ENCODE results near the gene PET100. TPM values are rescaled to one million over a fixed set of nuclear protein-coding genes. Genes with fewer than 3 reads are reported as not detected.

Gene PET100
- polyA plus RNA-seq, 2 of the 4 experiments (the other 2 are of a cell fraction): 48.6 to 99.3 TPM

- no peak for TF ChIP-seq HOXB13 (CRISPR knock-in tag; IDR thresholded peaks at IDR 0.05; ENCODE audit: low read depth)
- no peak for TF ChIP-seq ZSCAN20 (CRISPR knock-in tag; IDR thresholded peaks at IDR 0.05)
- no peak for TF ChIP-seq EHMT2 (IDR thresholded peaks at IDR 0.05; ENCODE audit: low read depth)
- TF ChIP-seq MAFK (IDR thresholded peaks at IDR 0.05; ENCODE audit: partially characterized antibody): no peak
These were observed 28.7 kb downstream of the PET100 start (continued) for GRCh38 chr19:7658219-7658686.

DNA sequence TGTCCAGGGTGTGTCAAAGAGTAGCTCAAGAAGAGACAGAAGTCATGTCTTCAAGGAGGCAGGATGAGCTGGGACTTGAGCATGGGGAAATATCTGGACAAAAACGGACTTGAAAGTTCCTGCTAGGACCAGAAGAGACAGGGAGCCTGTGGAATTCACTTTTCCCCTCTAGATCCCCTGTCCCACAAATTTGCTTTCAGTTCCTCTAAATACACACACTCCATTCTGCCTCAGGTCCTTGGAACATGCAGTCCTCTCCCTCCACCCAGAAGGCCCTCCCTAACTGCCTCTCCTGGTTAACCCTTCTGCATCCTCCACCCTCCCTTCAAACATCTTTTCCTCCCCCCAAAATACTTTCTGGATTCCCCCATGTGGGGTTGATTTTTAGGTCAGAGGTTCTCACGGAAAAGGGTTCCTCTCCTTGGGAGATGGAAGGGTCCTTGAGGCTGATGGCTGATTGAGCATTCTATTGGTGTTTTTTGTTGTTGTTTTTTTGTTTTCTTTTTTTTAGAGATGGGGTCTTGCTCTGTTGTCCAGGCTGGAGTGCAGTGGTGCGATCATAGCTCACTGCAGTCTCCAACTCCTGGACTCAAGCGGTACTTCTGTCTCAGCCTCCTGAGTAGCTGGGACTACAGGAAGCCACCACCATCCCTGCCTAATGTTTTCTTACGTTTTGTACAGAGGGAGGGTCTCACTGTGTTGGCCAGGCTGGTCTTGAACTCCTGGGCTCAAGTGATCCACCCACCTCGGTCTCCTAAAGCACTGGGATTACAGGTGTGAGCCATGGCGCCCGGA, 32.3 kb downstream of the PET100 start:
- WGBS (ENCODE audit: missing lambda C conversion rate): 62% methylated on average over 8 of the region's 8 CpGs
- no peak for TF ChIP-seq NR3C1 (IDR thresholded peaks at IDR 0.05)
- TF ChIP-seq SREBF2 (IDR thresholded peaks at IDR 0.05): no peak
- TF ChIP-seq BHLHE40 (IDR thresholded peaks at IDR 0.05; ENCODE audit: low read depth, low read length): no peak
- no peak for TF ChIP-seq ZNF302 (CRISPR knock-in tag; IDR thresholded peaks at IDR 0.05)
- TF ChIP-seq POLR2A (IDR thresholded peaks at IDR 0.05; ENCODE audit: low read length): no peak
- TF ChIP-seq HES2 (IDR thresholded peaks at IDR 0.05): no peak
- TF ChIP-seq JUN (IDR thresholded peaks at IDR 0.05): no peak
- no peak for TF ChIP-seq CBX8 (IDR thresholded peaks at IDR 0.05)
- TF ChIP-seq HOXB5 (CRISPR knock-in tag; IDR thresholded peaks at IDR 0.05): no peak
- no peak for TF ChIP-seq MAZ (IDR thresholded peaks at IDR 0.05; ENCODE audit: borderline replicate concordance, low read depth, low read length)
- no peak for TF ChIP-seq HDAC2 (IDR thresholded peaks at IDR 0.05)
- TF ChIP-seq HOXA7 (CRISPR knock-in tag; IDR thresholded peaks at IDR 0.05): no peak
- ChIA-PET CTCF (interaction anchor here (0.8 to 3.8 kb wide), 4 partner anchors 10 to 139 kb away, joined by 3 to 18 read pairs (median 10); partner anchors contain the start of gene TRAPPC5), POLR2A (no interaction called here)
- ATAC-seq: no peak
- H3K4me2 ChIP-seq: no peak overlapping the region
- FAIRE-seq: no peak
- no peaks in the 10 kb centered on the region for H3K9me3 ChIP-seq
- no peak overlapping the region for H3K27ac ChIP-seq
- no peak for DNase-seq (ENCODE audit: low read depth in 1 of 2, low spot score in 1 of 2)
- H3K4me3 ChIP-seq: no peak overlapping the region
- no peaks in the 10 kb centered on the region for H3K4me1 ChIP-seq

- TF ChIP-seq MYC (IDR thresholded peaks at IDR 0.05; ENCODE audit: borderline replicate concordance, low read length) (no peak), SREBF2 (IDR thresholded peaks at IDR 0.05) (no peak), MAFK (IDR thresholded peaks at IDR 0.05; ENCODE audit: partially characterized antibody) (no peak)
- TF ChIP-seq, protein P1, sequence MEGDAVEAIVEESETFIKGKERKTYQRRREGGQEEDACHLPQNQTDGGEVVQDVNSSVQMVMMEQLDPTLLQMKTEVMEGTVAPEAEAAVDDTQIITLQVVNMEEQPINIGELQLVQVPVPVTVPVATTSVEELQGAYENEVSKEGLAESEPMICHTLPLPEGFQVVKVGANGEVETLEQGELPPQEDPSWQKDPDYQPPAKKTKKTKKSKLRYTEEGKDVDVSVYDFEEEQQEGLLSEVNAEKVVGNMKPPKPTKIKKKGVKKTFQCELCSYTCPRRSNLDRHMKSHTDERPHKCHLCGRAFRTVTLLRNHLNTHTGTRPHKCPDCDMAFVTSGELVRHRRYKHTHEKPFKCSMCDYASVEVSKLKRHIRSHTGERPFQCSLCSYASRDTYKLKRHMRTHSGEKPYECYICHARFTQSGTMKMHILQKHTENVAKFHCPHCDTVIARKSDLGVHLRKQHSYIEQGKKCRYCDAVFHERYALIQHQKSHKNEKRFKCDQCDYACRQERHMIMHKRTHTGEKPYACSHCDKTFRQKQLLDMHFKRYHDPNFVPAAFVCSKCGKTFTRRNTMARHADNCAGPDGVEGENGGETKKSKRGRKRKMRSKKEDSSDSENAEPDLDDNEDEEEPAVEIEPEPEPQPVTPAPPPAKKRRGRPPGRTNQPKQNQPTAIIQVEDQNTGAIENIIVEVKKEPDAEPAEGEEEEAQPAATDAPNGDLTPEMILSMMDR (IDR thresholded peaks at IDR 0.05): no peak
- FAIRE-seq: no peak
- Histone ChIP-seq H3K4me2 (no peak overlapping the region), H3K9me3 (no peaks in the 10 kb centered on the region), H3K27ac (no peak overlapping the region), H3K4me1 (no peaks in the 10 kb centered on the region), H3K4me3 (no peak overlapping the region)
- POLR2A ChIA-PET: no interaction called here
- no peak for DNase-seq (ENCODE audit: low read depth in 1 of 2, low spot score in 1 of 2)
- CTCF ChIA-PET: interaction anchor here (0.6 to 3.8 kb wide), 4 partner anchors 10 to 206 kb away, joined by 3 to 18 read pairs (median 4); partner anchors contain the start of gene TRAPPC5
- 47% methylated on average over 14 of the region's 14 CpGs for WGBS (ENCODE audit: missing lambda C conversion rate)
- ATAC-seq: no peak
These were observed 33.1 kb downstream of the PET100 start for GRCh38 chr19:7662657-7663056.

DNA sequence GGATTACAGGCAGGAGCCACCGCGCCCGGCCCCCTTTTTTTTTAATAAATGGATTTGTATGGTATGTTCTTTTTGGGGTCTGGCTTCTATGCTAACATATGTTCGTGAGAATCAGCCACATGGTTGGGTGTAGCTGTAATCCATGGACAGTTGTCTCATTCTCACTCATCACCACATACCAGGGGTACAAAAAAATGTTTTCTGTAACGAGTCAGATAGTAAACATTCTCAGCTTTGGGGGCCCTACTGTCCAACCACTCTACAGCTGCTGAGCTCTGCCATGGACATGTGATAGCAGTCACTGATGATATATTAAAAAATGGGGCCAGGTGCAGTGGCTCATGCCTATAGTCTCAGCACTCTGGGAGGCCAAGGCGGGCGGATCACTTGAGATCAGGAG, 34.1 kb downstream of the PET100 start:
- Histone ChIP-seq H3K9me3 (no peaks in the 10 kb centered on the region), H3K4me2 (no peak overlapping the region), H3K27ac (no peak overlapping the region), H3K4me1 (no peaks in the 10 kb centered on the region), H3K4me3 (no peak overlapping the region)
- ATAC-seq (no peak), FAIRE-seq (no peak), DNase-seq (ENCODE audit: low read depth in 1 of 2, low spot score in 1 of 2) (no peak)
- no peak for TF ChIP-seq BHLHE40 (IDR thresholded peaks at IDR 0.05; ENCODE audit: low read depth, low read length)
- no peak for TF ChIP-seq EHF (CRISPR knock-in tag; IDR thresholded peaks at IDR 0.05)
- TF ChIP-seq PHF8 (IDR thresholded peaks at IDR 0.05; ENCODE audit: borderline replicate concordance, low read depth): no peak
- no peak for TF ChIP-seq CHD4 (IDR thresholded peaks at IDR 0.05; ENCODE audit: borderline replicate concordance)
- TF ChIP-seq, protein P2, sequence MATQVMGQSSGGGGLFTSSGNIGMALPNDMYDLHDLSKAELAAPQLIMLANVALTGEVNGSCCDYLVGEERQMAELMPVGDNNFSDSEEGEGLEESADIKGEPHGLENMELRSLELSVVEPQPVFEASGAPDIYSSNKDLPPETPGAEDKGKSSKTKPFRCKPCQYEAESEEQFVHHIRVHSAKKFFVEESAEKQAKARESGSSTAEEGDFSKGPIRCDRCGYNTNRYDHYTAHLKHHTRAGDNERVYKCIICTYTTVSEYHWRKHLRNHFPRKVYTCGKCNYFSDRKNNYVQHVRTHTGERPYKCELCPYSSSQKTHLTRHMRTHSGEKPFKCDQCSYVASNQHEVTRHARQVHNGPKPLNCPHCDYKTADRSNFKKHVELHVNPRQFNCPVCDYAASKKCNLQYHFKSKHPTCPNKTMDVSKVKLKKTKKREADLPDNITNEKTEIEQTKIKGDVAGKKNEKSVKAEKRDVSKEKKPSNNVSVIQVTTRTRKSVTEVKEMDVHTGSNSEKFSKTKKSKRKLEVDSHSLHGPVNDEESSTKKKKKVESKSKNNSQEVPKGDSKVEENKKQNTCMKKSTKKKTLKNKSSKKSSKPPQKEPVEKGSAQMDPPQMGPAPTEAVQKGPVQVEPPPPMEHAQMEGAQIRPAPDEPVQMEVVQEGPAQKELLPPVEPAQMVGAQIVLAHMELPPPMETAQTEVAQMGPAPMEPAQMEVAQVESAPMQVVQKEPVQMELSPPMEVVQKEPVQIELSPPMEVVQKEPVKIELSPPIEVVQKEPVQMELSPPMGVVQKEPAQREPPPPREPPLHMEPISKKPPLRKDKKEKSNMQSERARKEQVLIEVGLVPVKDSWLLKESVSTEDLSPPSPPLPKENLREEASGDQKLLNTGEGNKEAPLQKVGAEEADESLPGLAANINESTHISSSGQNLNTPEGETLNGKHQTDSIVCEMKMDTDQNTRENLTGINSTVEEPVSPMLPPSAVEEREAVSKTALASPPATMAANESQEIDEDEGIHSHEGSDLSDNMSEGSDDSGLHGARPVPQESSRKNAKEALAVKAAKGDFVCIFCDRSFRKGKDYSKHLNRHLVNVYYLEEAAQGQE (IDR thresholded peaks at IDR 0.05): no peak
- 68% methylated on average over 7 of the region's 7 CpGs for WGBS (ENCODE audit: missing lambda C conversion rate)
- ChIA-PET POLR2A (no interaction called here), CTCF (interaction anchor here (0.9 to 3.8 kb wide), 3 partner anchors 11 to 17 kb away, joined by 4 to 18 read pairs (median 5); partner anchors contain the start of gene TRAPPC5)

Data from A549 (cell line).